ENCODE results near the gene FBXO24.
"Not testable (repeated sequence)": the region's sequence is repeated elsewhere in the genome, so short reads cannot be mapped to it uniquely, and the experiment has no call there.

Gene FBXO24

GRCh38 chr7:100561491-100562194 lies 24.5 kb upstream of the FBXO24 start:
- DNase-seq, result no peak

GRCh38 chr7:100562195-100563099 lies 23.7 kb upstream of the FBXO24 start:
- DNase-seq, result no peak

- DNase-seq, result no peak
Observed at GRCh38 chr7:100563100-100563564, 23.0 kb upstream of the FBXO24 start.

- DNase-seq, result peak; percentile 35
Observed at GRCh38 chr7:100563809-100564400, 22.2 kb upstream of the FBXO24 start.

- not testable (repeated sequence) for DNase-seq
Observed at GRCh38 chr7:100564405-100564804, 21.7 kb upstream of the FBXO24 start.

GRCh38 chr7:100565133-100565571 lies 21.0 kb upstream of the FBXO24 start:
- DNase-seq, result no peak

- no peak for DNase-seq
Observed at GRCh38 chr7:100566018-100566531, 20.1 kb upstream of the FBXO24 start.

GRCh38 chr7:100567031-100567730 lies 18.9 kb upstream of the FBXO24 start:
- DNase-seq, result no peak

- DNase-seq, result no peak
Observed at GRCh38 chr7:100567751-100568175, 18.4 kb upstream of the FBXO24 start.

GRCh38 chr7:100568176-100568895 lies 17.8 kb upstream of the FBXO24 start:
- DNase-seq, result no peak

GRCh38 chr7:100568896-100569844 lies 17.0 kb upstream of the FBXO24 start:
- DNase-seq, result no peak

- no peak for DNase-seq
Observed at GRCh38 chr7:100570954-100571828, 14.9 kb upstream of the FBXO24 start.

- DNase-seq, result no peak
Observed at GRCh38 chr7:100571829-100572116, 14.4 kb upstream of the FBXO24 start.

GRCh38 chr7:100572281-100572948 lies 13.7 kb upstream of the FBXO24 start:
- no peak for DNase-seq

- DNase-seq, result no peak
Observed at GRCh38 chr7:100572949-100573675, 13.0 kb upstream of the FBXO24 start.

- DNase-seq, result peak; percentile 3
Observed at GRCh38 chr7:100573691-100574361, 12.3 kb upstream of the FBXO24 start, which contains the start of gene SAP25. TSS of gene SAP25 (minus strand) at chr7:100573900. CDS start at chr7:100573742, 158 bp downstream.

GRCh38 chr7:100574362-100575205 lies 11.5 kb upstream of the FBXO24 start:
- no peak for DNase-seq
